GM18868 (cell line): Measurements from ENCODE around the gene RAD21L1.
"Not testable (repeated sequence)": the region's sequence is repeated elsewhere in the genome, so short reads cannot be mapped to it uniquely, and the experiment has no call there.

Experiments
- ATAC-seq: cut with Tn5 transposase; IDR thresholded peaks from one replicate; pipeline ENCODE4 v1.9.1; 2021; ENCODE audit warnings: mild to moderate bottlenecking, moderate library complexity; ENCODE audit not compliant: unreplicated experiment

RAD21L1 gene

DNA sequence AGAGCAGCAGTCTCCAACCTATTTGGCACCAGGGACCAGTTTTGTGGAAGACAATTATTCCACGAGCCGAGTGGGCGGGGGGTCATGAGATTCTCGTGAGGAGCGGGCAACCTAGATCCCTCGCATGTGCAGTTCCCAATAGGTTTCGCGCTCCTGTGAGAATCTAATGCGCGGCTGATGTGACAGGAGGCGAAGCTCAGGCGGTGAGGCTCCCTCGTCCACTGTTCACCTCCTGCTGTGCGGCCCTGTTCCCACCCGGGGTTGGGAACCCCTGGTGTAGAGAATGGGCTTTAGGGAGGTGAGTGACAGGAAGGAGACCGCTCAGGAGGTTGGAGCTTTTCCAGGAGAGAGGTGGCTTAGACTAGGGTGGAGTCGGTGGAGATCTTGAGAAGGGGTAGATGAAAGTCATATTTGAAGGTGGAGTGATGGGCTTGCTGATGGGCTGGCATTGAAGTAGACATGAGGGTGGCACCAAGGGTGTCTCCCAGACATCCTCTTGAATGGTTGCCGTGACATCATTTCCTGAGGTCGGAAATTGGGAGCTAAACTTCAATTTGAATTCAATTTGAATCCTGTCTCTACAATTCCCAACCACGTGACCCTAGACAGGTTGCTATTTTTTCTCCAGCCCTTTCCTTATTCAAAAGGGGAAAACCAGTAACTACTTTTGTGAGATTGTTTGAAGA, 1.5 kb upstream of the RAD21L1 start:
- no peak for ATAC-seq

DNA sequence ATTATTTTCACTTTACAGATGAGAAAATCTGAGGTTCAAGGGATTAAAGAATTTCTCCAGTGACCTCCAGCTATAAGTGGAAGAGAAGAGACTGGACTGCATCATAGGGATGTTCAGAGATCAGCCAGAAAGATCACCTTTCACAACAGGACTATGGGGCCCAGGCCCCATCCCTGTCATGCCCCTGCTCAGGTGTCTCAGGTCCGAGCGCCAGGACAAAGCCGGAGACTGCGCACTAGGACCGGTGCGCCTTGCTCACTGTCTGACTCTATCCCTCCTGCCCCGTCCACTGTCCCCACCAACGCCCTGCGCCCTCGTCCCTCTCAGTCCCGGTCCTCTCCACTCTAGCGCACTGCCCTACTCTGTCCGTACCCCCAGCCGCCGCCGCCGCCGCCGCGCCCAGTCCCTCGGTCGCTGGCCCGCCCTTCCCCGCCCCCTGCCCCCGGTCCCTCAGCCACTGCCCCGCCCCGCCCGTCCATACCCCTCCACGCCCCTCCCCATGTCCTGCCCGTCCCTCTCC, 521 bp upstream of the RAD21L1 start:
- ATAC-seq, result no peak

DNA sequence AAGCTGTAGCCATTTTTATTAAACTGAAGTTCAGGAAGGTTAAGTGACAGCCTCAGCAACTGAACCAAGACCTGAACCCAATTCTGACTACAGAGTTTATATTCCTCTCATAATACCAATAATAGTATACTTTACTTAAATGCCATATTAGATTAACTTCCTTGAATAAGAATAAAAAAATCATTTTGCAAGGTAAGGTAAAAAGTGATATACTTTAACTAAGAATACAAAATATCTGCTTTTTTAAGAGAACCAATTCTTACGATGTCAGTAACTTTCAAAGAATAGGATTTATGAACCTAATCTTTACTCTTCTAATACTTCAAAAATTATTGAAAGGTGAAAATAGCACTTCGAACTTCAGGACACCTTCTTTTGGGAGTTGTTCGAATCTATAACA, 3.7 kb downstream of the RAD21L1 start:
- ATAC-seq, result no peak

DNA sequence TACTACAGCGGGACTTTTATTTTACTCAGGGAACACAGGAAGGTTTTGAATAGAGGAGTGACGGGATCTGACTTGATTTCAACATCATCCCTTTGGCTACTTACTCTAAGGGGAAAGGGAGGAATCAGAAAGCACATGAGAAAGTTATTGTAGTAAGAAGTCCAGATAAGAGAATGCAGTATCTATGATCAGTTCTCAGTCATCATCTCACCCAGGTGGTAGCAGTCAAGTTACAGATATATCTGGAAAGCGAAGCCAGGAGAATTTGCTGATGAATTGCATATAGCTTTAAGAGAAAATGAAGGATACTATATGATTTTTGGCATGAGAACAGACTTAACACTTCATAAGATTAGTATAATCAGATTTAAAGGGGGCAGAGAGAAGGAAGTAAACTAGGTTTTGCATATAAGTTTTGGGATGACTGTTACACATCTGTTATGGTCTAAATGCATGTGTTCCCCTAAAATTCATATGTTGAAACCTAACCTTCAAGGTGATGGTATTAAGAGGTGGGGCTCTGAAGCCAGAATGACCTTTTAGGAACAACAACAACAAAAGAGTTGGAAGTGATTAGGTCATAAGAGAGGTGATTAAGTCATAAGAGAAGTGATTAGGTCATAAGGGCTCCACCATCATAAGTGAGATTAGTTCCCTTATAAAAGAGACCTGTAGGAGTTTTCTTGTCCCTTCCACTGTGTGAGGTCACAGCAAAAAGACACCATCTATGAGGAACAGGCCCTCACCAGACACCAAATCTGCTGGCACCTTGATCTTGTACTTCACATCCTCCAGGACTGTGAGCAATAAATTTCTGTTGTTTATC, 6.7 kb downstream of the RAD21L1 start:
- ATAC-seq, result no peak

DNA sequence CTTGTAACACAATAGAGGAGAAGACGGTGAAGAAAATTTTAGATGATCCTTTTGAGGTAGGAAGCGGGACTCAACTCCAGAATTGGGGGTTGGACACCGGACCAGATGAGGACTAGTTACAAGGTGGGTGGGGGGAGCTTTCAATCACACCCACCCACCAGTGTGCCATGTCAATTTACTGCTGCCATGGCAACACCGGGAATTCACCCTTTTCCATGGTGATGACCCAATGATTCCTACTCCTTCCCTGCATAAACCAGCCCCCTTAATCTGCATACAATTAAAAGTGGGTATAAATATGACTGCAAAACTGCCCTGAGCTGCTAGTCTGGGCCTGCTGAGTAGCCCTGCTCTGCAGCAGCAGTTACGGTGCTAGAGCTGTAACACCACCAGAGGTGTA, 14.7 kb downstream of the RAD21L1 start:
- ATAC-seq, result no peak

DNA sequence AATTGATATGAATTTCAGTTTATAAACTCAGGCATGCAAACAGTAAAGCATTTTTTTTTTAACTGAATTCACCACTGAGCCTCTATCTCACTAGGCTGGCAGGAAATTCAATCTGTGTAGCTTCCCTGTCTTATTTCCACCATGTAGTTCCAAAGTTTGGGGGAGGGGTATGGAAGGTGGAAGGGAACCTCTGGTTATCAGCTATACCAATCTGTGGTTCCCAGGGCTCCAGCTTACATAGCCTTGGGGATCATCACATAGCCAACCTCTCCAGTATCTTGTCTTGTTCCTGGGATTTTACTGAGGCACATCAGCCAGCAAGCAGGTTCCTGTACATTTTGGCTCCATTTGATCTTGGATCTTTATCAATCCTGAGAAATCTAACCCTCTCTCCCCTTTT, 15.6 kb downstream of the RAD21L1 start:
- no peak for ATAC-seq

DNA sequence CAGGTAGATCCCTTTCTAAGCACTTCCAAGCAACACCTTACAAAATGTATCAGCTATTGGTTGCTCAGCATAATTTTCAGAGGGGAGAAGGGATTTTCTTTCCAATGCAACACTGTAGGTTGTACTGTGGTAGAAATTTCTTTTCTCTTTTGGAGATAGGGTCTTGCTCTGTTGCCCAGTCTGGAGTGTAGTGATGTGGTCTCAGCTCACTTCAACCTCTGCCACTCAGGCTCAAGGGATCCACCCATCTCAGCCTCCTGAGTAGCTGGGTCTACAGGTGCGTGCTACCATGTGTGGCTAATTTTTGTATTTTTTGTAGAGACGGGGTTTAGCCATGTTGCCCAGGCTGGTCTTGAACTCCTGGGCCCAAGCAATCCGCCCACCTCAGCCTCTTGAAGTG, 16.3 kb downstream of the RAD21L1 start:
- no peak for ATAC-seq

DNA sequence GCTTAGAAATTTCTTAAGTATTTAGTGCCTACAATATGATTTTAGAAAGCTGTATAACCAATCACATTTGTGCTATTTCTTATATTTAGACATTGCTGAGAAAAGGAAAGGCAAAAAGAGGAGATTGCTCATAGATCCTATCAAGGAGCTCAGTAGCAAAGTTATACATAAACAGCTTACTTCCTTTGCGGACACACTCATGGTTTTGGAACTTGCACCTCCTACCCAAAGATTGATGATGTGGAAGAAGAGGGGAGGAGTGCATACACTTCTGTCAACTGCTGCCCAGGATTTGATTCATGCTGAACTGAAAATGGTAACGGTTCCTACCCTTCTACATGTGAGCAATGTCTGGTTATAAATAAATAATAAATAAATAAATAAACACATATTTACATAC, 16.7 kb downstream of the RAD21L1 start:
- no peak for ATAC-seq

DNA sequence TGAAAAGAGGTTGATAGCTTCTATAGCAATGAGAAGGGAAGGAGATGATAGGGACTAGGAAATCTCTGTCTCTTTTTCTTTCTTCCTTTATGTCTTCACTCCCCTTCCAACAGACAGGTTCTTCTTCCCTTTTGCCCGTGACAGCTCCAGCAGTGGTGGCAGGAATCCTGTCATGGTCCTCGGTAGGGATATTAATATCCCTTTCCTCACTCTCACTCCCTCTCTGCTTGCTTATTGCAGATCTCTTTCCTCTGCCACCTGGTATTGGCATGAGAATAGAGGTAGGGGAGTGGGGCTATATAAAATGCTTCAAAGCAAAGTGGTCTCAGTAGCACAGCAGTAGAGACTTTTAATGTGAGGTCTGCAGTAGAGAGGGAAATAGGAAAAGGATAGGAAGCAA, 19.7 kb downstream of the RAD21L1 start:
- ATAC-seq, result no peak

DNA sequence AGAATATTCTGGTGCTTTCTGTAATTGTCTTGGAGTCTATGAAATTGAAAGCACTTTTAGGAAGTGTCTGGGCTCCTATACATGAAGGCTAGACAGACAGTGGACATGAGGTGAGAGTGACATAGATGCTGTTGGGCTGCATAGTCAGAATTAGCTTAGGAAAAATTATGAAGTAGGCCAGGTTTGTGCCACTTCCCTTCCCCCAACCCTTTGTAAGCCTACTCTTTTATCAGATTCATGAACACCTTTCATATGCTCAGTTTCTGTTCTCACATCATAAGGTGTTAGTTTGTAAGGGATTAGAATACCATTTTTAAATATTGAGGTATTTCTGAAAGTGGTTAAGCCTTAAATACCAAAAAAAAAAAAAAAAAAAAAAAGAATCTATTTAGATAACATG, 21.8 kb downstream of the RAD21L1 start:
- ATAC-seq, result no peak

DNA sequence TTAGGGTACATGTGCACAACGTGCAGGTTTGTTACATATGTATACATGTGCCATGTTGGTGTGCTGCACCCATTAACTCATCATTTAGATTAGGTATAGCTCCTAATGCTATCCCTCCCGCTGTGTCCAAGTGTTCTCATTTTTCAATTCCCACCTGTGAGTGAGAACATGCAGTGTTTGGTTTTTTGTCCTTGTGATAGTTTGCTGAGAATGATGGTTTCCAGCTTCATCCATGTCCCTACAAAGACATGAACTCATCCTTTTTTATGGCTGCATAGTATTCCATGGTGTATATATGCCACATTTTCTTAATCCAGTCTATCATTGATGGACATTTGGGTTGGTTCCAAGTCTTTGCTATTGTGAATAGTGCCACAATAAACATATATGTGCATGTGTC, 24.4 kb downstream of the RAD21L1 start:
- ATAC-seq, result not testable (repeated sequence)

DNA sequence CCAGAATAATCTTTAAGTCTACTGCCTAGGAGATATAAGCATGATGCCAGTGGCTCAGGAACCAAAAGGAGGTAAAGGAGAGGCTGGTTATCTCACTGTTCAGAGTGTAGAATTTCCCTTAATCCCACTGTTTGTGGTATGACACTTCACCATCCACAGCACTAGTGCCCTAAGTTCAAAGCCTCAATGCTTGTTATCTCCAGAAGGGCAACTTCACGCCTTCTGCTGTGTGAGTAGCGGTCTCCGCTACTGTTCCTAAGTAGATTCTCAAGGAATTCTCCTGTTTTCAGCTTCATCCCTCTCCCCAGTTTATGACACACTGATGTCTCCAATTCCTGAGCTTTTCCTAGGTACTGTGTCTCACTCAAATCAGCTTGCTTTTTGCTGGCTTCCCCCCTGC, 26.6 kb downstream of the RAD21L1 start:
- ATAC-seq, result no peak

DNA sequence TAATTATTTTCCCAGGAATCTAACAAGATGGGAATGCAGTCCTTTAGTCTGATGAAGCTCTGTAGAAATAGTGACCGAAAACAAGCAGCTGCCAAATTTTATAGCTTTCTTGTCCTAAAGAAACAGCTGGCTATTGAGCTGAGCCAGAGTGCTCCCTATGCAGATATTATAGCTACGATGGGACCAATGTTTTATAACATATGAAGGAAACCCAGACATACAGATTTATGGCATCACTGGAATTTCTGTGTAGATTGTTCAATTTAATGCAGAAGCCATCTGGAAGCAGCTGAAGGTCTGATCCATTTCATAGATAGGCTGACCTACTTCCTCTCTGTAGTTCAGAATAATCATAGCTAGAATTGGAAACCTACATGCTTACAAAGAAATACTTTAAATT, 28.4 kb downstream of the RAD21L1 start:
- no peak for ATAC-seq

DNA sequence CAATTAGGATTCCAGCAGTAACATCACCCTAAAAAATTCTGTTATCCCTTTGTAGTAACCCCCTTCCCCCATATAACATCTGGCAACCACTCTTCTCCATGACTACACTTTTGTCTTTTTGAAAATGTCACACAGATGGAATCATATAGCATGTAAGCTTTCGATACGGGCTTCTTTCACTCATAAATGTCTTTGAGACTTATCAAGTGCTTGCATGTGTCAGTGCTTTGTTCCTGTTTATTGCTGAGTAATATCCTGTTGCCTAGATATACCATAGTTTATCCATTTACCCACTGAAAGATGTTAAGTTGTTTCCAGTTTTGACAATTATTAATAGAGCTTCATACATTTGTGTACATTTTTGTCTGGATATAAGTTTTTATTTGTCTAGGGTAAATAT, 29.8 kb downstream of the RAD21L1 start:
- no peak for ATAC-seq

DNA sequence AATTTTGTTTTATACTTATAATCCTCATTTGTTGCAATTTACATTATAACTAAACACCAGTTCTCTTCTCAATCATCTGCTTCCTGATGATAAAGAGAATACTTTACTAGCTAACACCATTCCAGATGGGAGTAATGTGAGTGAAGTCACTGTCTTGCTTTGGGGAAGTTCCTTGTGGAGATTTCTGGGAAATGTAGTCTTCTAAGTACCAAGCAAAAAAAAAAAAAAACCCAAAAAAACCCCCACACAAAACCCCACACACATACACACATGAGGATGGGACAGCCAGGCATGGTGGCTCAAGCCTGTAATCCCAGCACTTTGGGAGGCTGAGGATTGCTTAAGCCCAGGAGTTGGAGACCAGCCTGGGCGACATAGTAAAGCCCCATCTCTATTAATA, 38.0 kb downstream of the RAD21L1 start:
- ATAC-seq, result no peak

DNA sequence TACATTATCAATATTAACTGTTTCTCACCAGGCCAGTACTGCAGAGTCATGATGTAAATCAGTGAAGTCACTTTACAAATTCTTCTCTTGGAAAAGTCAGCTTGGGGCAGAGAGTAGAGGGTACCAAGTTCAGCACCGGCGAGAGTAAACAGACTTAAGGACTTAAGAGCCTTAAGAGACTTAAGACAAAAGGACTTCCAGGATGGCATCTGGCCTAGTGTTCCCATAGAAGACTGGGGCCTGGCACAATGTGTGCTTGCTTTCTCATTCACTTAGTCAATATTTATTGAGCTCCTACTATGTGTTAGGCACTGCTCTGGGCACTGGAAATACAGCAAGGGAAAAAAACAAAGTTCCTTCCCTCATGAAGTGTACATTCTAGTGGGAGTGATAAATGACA, 38.9 kb downstream of the RAD21L1 start:
- ATAC-seq, result no peak

DNA sequence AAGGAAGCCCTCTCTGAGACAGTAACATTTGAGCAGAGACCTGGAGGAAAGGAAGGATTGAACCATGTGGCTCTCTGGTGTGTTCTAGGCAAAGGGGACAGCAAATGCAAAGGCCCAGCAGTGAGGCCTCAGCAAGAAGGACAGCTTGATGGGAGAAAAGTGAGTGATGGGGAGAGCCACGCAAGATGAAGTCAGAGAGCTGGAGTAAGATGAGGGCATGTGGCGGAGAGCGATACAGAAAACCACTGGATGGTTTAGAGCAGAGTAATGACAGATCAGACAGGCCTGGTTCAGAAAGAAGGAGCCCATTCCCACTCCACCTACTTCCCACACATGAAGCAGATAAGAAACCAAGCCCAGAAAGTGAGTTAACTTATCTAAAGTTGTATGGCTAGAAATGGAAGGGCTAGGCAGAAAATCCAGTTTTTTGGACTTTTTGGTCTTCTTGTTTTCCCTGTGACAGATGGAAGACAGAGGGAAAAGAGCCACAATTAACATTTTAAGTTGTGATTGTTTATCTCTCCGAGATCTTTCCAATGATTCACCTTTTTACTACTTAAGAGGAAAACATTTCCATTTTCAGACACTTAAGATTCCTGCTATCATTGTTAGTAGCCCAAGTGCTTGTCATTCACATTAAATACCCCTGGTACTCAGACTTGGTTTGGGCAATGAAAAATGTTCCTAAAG, 39.5 kb downstream of the RAD21L1 start:
- no peak for ATAC-seq

DNA sequence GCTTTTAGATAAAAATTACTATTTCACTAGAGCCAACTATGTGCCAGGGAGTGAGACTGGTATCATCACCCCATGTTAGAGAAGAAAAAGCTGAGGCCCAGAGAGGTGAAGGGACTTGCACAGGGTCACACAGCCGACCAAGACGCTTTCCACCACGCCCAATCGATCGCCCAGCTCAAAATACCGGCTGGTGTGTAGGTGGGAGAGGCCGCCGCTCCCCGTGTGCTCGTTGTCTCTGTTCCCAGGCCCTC, 40.0 kb downstream of the RAD21L1 start:
- no peak for ATAC-seq

DNA sequence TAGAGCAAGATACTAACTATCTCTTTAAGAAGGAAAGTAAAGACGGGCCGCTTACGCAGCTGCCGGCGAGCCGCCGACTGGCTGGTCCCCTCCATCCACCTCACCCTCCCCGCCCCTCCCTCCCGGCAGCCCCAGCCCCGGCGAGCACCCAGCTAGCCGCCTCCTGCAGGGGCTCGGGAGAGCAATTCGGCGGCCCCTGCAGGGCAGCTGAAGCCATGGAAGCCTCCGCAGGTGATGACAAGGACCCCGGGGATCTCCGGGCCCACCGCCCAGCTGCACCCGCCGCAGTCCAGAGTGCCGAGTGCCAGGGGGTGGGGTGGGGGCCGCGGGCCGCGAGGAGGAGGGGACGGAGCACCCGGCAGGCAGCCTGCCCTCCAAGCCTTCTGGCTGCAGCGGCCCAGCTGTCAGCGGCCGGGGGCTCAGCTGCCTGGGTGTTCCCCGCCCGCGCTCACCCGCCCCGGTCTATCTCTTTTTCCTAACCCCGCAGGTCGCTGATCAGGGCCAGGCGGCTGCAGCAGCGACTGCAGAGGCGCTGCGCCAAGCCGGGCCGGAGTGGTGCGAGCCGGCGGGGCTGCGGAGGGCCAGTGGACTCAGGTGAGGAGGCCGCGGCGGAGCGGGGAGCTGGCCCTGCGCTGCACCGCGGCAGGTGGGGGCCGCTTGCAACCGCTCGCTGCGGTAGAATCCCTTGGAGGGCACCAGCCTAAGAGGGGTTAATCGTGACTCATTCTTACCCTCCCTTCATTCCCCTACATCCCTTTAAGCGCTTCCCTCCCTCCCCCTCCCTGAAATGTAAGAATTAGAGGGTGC, 40.5 kb downstream of the RAD21L1 start, which contains the start of gene SNPH:
Gene SNPH, plus strand, starts transcription at position 128 of the 807 bp plus-strand sequence. CDS start 29,946 bp downstream, outside the sequence.
- peak; percentile 71 for ATAC-seq

DNA sequence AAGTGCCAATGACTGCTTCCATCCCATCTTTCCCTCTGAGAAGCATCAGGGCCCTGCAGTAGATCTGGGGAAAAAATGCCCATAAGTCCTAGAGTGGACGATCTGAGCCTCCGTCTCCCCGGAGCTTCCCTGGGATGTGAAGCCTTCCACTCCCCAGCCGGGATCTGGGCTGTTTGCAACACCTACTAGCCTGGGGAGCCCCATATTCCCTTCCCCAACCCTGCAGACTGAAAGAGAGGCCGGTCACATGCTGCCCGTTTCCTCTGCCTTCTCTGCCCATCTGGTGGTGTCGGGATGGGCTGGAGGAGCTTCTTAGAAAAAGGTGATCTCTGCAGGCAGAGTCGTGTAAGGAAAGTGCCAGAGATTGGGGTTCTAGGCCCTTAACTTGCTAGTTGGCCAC, 41.3 kb downstream of the RAD21L1 start:
- no peak for ATAC-seq

DNA sequence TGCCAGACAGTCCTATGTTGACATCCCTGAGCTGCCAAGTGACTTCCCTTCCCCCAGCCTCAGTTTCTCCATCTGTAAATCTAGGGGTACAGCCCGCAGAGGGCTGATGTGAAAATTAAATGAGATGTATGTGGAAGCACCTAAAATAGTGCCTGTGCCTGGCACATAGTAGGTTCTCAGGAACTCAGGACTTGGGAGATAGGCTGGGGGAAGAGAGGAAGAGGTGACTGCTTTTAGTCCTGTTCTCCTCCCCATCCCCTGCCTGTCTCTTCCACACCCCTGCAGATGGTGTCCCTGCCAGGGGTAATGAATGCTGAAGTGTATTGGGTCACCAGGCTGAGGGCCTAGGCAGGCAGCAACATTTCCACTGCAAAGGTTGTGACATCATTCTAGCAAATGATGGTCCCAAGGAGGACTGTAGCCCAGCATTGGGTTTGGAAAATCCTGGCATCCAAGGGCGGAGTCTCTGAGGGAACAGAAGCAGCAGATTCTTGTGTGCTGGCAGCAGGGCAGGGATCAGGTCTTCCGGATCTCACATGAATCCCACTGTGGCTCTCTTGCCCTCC, 42.0 kb downstream of the RAD21L1 start:
- no peak for ATAC-seq
